H1 (cell line): ENCODE data around the gene TRIM67. TPM values are rescaled to one million over a fixed set of nuclear protein-coding genes. Genes with fewer than 3 reads are reported as not detected.
"Not testable (repeated sequence)": the region's sequence is repeated elsewhere in the genome, so short reads cannot be mapped to it uniquely, and the experiment has no call there.

Source experiments
- CTCF ChIA-PET: fragments of 300-600 bp; sonication (Branson Sonifier 250); formaldehyde crosslinking; loops from one replicate; lab custom pipeline; 2021; ENCODE audit not compliant: partially characterized antibody; lab: Charles Lee
- POLR2A ChIA-PET: fragments of 300-600 bp; sonication (Branson Sonifier 250); formaldehyde crosslinking; loops from one replicate; lab custom pipeline; 2021; ENCODE audit warnings: inconsistent platforms; ENCODE audit not compliant: partially characterized antibody; lab: Charles Lee
- DNase-seq, 2 experiments: peaks; one replicate each; pipeline versions ENCODE4 v3.0.0 to v3.0.0-alpha.2; 2010 to 2022; ENCODE audit warnings: low spot score in 2 of 2, low read depth in 1 of 2, mixed read lengths in 1 of 2
- FAIRE-seq: peaks from 2 replicates; lab custom pipeline; 2011; peaks lifted over from hg19 to GRCh38; lab: Jason Lieb, UNC
- H2AFZ ChIP-seq: 2 replicates; pipeline ENCODE4 v1.8.1; 2012; ENCODE audit warnings: low read length, inconsistent platforms
- H2AK5ac ChIP-seq: 2 replicates; pipeline ENCODE4 v1.6.1; 2013; ENCODE audit warnings: low read depth, low read length
- H2BK120ac ChIP-seq: replicated peaks from 2 replicates; pipeline ENCODE3; 2013; ENCODE audit warnings: low read depth, low read length, inconsistent platforms
- H2BK12ac ChIP-seq: 2 replicates; pipeline ENCODE4 v1.6.1; 2013; ENCODE audit warnings: low read depth, low read length
- H2BK15ac ChIP-seq: 2 replicates; pipeline ENCODE4 v1.6.1; 2013; ENCODE audit warnings: low read length
- H2BK20ac ChIP-seq: 2 replicates; pipeline ENCODE4 v1.6.1; 2013; ENCODE audit warnings: low read length
- H2BK5ac ChIP-seq: 2 replicates; pipeline ENCODE4 v1.6.1; 2013; ENCODE audit warnings: low read depth, low read length
- H3K14ac ChIP-seq: 2 replicates; pipeline ENCODE4 v1.6.1; 2013; ENCODE audit warnings: inconsistent platforms; ENCODE audit not compliant: insufficient read length
- H3K18ac ChIP-seq: 2 replicates; pipeline ENCODE4 v1.6.1; 2013; ENCODE audit warnings: low read length; ENCODE audit errors: extremely low read depth
- H3K23ac ChIP-seq: 2 replicates; pipeline ENCODE4 v1.6.1; 2013; ENCODE audit warnings: inconsistent platforms; ENCODE audit not compliant: insufficient read length
- H3K23me2 ChIP-seq: 2 replicates; pipeline ENCODE4 v1.6.1; 2013; ENCODE audit warnings: low read depth, low read length
- H3K27ac ChIP-seq: 2 replicates; pipeline ENCODE4 v1.6.1; 2011; ENCODE audit warnings: low read depth, low read length, inconsistent platforms
- H3K27me3 ChIP-seq, 4 experiments: replicated peaks in 1 of 4; 1 replicate in 1 of 4; 2 replicates in 3 of 4; pipeline versions ENCODE4 v1.6.1 to v1.8.1; 2011 to 2013; ENCODE audit warnings: low read length in 3 of 4, mild to moderate bottlenecking in 3 of 4, inconsistent platforms in 2 of 4, mixed read lengths in 2 of 4, moderate library complexity in 1 of 4; ENCODE audit not compliant: control insufficient read depth in 3 of 4, insufficient read depth in 3 of 4; ENCODE audit errors: extremely low read depth in 1 of 4
- H3K36me3 ChIP-seq, 4 experiments: 2 replicates each; pipeline versions ENCODE4 v1.6.1 to v1.8.1; 2011 to 2013; ENCODE audit warnings: mild to moderate bottlenecking in 4 of 4, low read length in 3 of 4, moderate library complexity in 2 of 4, control low read depth in 1 of 4, inconsistent platforms in 1 of 4; ENCODE audit not compliant: insufficient read depth in 4 of 4, control insufficient read depth in 2 of 4
- H3K4ac ChIP-seq: replicated peaks from 2 replicates; pipeline ENCODE3; 2013; ENCODE audit warnings: low read length, low read depth, mixed read lengths, inconsistent platforms; ENCODE audit not compliant: insufficient read length
- H3K4me1 ChIP-seq, 4 experiments: replicated peaks in 1 of 4; 1 replicate in 1 of 4; 2 replicates in 3 of 4; pipeline versions ENCODE4 v1.6.1 to v1.8.1; 2011 to 2013; ENCODE audit warnings: low read length in 3 of 4, inconsistent platforms in 2 of 4, mixed read lengths in 1 of 4; ENCODE audit not compliant: insufficient read depth in 4 of 4, control insufficient read depth in 3 of 4
- H3K4me2 ChIP-seq, 2 experiments: 2 replicates each; pipeline versions ENCODE4 v1.6.1 to v1.8.1; 2011 to 2013; ENCODE audit warnings: low read depth in 2 of 2, low read length in 2 of 2, control low read depth in 1 of 2, inconsistent platforms in 1 of 2, mild to moderate bottlenecking in 1 of 2; ENCODE audit not compliant: insufficient read depth in 1 of 2
- H3K4me3 ChIP-seq, 4 experiments: fragments of 200-600, 300-600 bp in 1 of 4; sonication (generic), shearing (Covaris generic), sonication (Bioruptor Twin) in 1 of 4; 2 replicates each; pipeline versions ENCODE4 v1.5.1 to v1.8.1; 2011 to 2016; ENCODE audit warnings: low read length in 4 of 4, low read depth in 3 of 4, control low read depth in 2 of 4, inconsistent platforms in 2 of 4, mild to moderate bottlenecking in 2 of 4, mixed read lengths in 1 of 4, moderate library complexity in 1 of 4; ENCODE audit not compliant: insufficient read depth in 2 of 4; ENCODE audit errors: extremely low read depth in 1 of 4
- H3K56ac ChIP-seq: replicated peaks from 2 replicates; pipeline ENCODE3; 2013; ENCODE audit warnings: low read depth, mild to moderate bottlenecking, mixed read lengths, low read length, inconsistent platforms; ENCODE audit not compliant: insufficient read length
- H3K79me1 ChIP-seq: 2 replicates; pipeline ENCODE4 v1.6.1; 2013; ENCODE audit warnings: low read depth, low read length, control low read depth
- H3K79me2 ChIP-seq, 2 experiments: 2 replicates each; pipeline versions ENCODE4 v1.6.1 to v1.8.1; 2012 to 2013; ENCODE audit warnings: low read length in 2 of 2, mild to moderate bottlenecking in 2 of 2, inconsistent platforms in 1 of 2; ENCODE audit not compliant: insufficient read depth in 2 of 2, control insufficient read depth in 1 of 2
- H3K9ac ChIP-seq, 4 experiments: replicated peaks in 1 of 4; 1 replicate in 1 of 4; 2 replicates in 3 of 4; pipeline versions ENCODE4 v1.6.1 to v1.8.1; 2011 to 2013; ENCODE audit warnings: low read depth in 3 of 4, low read length in 3 of 4, control low read depth in 2 of 4, mild to moderate bottlenecking in 2 of 4, moderate library complexity in 2 of 4, inconsistent platforms in 1 of 4; ENCODE audit errors: extremely low read depth in 1 of 4
- H3K9me3 ChIP-seq, 2 experiments: 2 replicates each; pipeline versions ENCODE4 v1.6.1 to v1.8.1; 2012 to 2013; ENCODE audit warnings: mild to moderate bottlenecking in 2 of 2, moderate library complexity in 2 of 2, control low read depth in 1 of 2, inconsistent platforms in 1 of 2, low read depth in 1 of 2, low read length in 1 of 2, mixed read lengths in 1 of 2; ENCODE audit not compliant: insufficient read depth in 2 of 2
- H4K20me1 ChIP-seq, 2 experiments: replicated peaks in 1 of 2; 2 replicates each; pipeline versions ENCODE3 to v1.8.1; 2011 to 2013; ENCODE audit warnings: inconsistent platforms in 2 of 2, low read length in 2 of 2, mild to moderate bottlenecking in 1 of 2; ENCODE audit not compliant: insufficient read depth in 2 of 2, control insufficient read depth in 1 of 2
- H4K5ac ChIP-seq: 2 replicates; pipeline ENCODE4 v1.6.1; 2013; ENCODE audit warnings: low read length, low read depth, mixed read lengths, inconsistent platforms; ENCODE audit not compliant: insufficient read length
- H4K8ac ChIP-seq: 2 replicates; pipeline ENCODE4 v1.8.0; 2013; ENCODE audit warnings: mild to moderate bottlenecking, moderate library complexity, low read length, inconsistent platforms; ENCODE audit not compliant: insufficient read depth; ENCODE audit errors: extremely low read depth
- H4K91ac ChIP-seq: replicated peaks from 2 replicates; pipeline ENCODE3; 2013; ENCODE audit warnings: low read length, mixed read lengths, inconsistent platforms; ENCODE audit not compliant: insufficient read length
- WGBS, 2 experiments: shearing (Covaris generic) in 1 of 2; methylation state at CpG; one replicate each; pipeline versions ENCODE4 v1.1.6 to v1.1.7; 2013 to 2015; ENCODE audit warnings: low lambda C conversion rate in 2 of 2, mixed read lengths in 2 of 2, inconsistent platforms in 1 of 2, low coverage in 1 of 2, missing lambda C conversion rate in 1 of 2; ENCODE audit not compliant: insufficient replicate concordance in 2 of 2, insufficient coverage in 1 of 2, insufficient read length in 1 of 2; ENCODE audit errors: extremely low coverage in 1 of 2, missing lambda C conversion rate in 1 of 2; 5-methylcytosine and 5-hydroxymethylcytosine counted together
- polyA plus RNA-seq, 7 experiments: library from polyadenylated mRNA; depleted of rRNA in 3 of 7; stranded (reverse) in 5 of 7; unstranded in 2 of 7; fragments of >200 nt in 5 of 7; fragments of 200-250 nt in 2 of 7; gene quantifications; 1 replicate in 5 of 7; 2 replicates in 1 of 7; 4 replicates in 1 of 7; pipeline versions ENCODE4 v1.2.1 to v1.2.3, GENCODE V29; 2011 to 2013; ENCODE audit warnings: missing spikeins in 2 of 7, mixed read lengths in 2 of 7
- total RNA-seq: library from RNA; stranded (reverse); fragmentation: NEBNext Ultra II Directional; extraction: Animal tissue kit (Norgen Biotek cat#: 25700); gene quantifications from 2 replicates; pipeline ENCODE4 v1.2.1, GENCODE V29; 2021

Gene TRIM67
- total and polyA plus RNA-seq, 2 of the 8 experiments (the other 6 are each of a cell fraction or from before 2014, with no cell fraction given): under 0.01 TPM; not detected in 1

GRCh38 chr1:231132591-231132990 lies 29.3 kb upstream of the TRIM67 start:
- H4K91ac ChIP-seq, H3K36me3 ChIP-seq, H3K27ac ChIP-seq, H3K14ac ChIP-seq, H2BK15ac ChIP-seq, H2BK120ac ChIP-seq, H3K27me3 ChIP-seq, H2BK5ac ChIP-seq, POLR2A ChIA-PET, H3K9ac ChIP-seq, H4K20me1 ChIP-seq, H2AK5ac ChIP-seq, H3K79me2 ChIP-seq, H3K4me3 ChIP-seq, CTCF ChIA-PET, H3K4ac ChIP-seq, H3K9me3 ChIP-seq, DNase-seq, H4K5ac ChIP-seq, FAIRE-seq, H3K4me2 ChIP-seq, H2BK20ac ChIP-seq, H3K4me1 ChIP-seq, H2BK12ac ChIP-seq, H4K8ac ChIP-seq, H3K79me1 ChIP-seq, H3K23me2 ChIP-seq, H3K23ac ChIP-seq, H3K56ac ChIP-seq, H3K18ac ChIP-seq, H2AFZ ChIP-seq: not testable (repeated sequence)
- 96% methylated on average over 8 of the region's 8 CpGs; no CpG with 5 or more reads in 1 of the 2 experiments for WGBS, 2 experiments
